NCI-H460 (cell line): ENCODE measurements around the gene UTRN. TPM values are rescaled to one million over a fixed set of nuclear protein-coding genes. Genes with fewer than 3 reads are reported as not detected.

Experiments used
- DNase-seq: peaks from one replicate; pipeline ENCODE4 v3.0.0-alpha.2; 2016; ENCODE audit warnings: low read depth; ENCODE audit errors: extremely low read depth
- total RNA-seq: library from RNA; depleted of rRNA; stranded (reverse); fragments of >200 nt; shearing (Covaris generic); gene quantifications from 2 replicates; pipeline ENCODE4 v1.2.3, GENCODE V29; 2014

Gene UTRN
- total RNA-seq, 1 experiment from 2014 or later = 29.5 TPM

DNA sequence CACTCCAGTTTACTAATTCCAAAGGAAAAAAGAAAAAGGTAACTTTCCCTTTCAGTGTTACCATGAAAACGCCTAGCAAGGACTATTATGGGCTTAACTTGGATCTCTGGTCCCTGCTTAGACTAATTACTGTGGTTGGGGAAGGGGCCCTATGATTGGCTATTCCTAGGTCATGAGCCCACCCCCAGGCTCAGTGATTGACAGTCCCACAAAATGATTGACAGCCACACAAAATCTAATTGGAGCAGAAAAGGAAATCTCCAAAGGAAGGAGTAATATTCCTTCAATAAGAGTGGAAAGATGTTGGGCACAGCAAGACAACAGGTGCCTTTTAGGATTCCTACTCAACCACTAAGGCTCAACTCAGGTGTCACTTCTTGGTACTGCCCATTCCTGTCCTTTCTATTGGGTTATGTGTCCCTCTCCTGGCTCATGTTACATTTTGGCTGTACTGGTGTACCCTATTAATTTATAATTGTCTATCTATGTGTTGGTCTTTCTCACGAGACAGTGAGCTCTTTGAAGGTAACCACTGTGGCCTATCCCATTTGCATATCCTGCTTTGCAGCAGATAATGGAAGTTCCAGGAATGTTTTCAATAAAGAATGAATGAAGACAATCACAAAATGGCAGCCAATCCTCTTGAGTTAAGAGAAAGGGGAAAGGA, 5.5 kb upstream of the UTRN start:
- DNase-seq = no peak

- no peak for DNase-seq
These were observed 1.3 kb upstream of the UTRN start for GRCh38 chr6:144283646-144284477.

DNA sequence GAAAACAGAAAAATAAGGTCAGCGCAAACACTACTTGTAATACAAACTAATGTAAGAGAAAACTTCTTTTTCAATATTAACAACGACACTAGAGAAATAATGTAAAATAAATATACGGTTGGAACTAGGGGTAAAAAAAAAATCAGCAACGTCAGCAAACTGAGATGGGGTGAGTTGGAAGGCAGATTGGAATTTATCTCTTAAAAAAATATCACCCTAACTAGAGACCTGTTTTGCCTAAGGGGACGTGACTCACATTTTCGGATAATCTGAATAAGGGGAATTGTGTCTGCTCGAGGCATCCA, 705 bp upstream of the UTRN start:
- no peak for DNase-seq

GRCh38 chr6:144285548-144285797, 338 bp downstream of the UTRN start:
- DNase-seq = no peak

- DNase-seq = no peak
These were observed 815 bp downstream of the UTRN start for GRCh38 chr6:144285798-144286502.

GRCh38 chr6:144286503-144287393, 1.6 kb downstream of the UTRN start:
- peak; percentile 48 for DNase-seq

DNA sequence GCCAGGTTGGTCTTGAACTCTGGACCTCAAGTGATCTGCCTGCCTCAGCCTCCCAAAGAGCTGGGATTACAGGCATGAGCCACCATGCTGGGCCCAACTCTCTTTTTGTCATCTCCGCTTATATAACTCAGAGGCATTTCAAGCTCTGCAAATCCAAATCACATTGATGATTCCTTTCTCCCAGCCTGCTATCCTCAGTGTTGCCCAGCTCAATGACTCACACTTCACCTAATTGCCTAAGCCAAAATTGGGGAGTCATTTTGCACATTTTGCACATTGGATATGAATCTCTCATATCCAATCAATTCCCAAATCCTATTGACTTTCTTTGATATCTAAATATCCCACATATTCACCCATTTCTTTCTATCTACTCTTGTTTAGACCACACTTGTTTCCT, 3.9 kb downstream of the UTRN start:
- DNase-seq = no peak

DNA sequence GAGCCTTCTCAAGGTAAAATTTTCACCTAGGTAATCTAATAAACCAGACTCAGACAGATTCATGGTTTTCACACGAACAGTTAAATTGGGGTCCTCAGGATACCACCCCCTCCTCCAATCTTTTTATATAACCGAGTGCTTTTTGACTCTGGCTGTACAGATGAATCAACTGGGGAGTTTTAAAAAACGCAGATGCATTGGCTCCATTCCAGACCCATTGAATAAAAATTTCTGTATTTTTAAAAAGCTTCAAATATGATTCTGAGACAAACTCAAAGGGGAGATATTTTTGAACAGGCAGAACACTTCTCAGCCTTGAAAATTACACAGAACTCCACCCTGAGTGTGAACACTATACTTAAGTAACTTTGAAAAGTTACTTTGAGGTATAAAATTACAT, 7.2 kb downstream of the UTRN start:
- no peak for DNase-seq

DNA sequence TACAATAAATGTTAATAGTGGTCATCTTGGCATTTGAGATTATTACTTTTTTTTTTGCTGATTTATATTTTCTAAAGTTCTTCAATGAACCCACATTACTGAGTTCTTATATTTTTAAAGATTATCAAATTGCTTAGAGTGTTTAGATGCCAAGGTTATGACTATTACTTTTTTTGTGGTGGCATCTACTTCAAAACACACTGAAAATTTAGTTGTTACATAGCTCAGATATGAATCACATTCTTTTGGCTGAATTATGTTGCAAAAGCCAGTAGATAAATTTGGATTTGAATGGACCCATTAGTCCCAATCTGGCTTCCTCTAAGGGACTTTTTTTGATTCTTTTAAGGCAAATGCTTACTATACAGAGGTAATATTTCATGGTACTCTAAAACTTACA, 8.9 kb downstream of the UTRN start:
- no peak for DNase-seq

DNA sequence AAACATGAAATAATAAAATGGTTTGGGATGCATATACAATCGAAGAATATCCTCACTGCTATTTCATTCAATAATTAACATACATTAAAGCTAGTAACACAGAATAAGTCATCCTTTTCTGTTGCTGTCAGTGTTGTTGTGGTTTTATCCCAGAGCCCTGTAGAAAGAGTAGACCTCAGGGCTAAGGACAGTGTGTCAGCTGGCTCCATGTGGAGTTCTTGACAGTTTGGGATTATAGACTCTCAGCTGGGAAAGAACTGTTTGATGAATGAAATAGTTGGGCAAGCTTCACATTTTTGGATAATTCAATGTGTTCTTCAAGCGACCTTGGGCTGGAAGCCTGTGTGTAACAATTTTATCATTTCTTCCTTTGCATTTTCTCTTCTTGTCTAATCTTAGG, 10.1 kb downstream of the UTRN start:
- no peak for DNase-seq

GRCh38 chr6:144295981-144296767, 11.0 kb downstream of the UTRN start:
- no peak for DNase-seq

- DNase-seq = no peak
These were observed 11.8 kb downstream of the UTRN start for GRCh38 chr6:144296973-144297372.

DNA sequence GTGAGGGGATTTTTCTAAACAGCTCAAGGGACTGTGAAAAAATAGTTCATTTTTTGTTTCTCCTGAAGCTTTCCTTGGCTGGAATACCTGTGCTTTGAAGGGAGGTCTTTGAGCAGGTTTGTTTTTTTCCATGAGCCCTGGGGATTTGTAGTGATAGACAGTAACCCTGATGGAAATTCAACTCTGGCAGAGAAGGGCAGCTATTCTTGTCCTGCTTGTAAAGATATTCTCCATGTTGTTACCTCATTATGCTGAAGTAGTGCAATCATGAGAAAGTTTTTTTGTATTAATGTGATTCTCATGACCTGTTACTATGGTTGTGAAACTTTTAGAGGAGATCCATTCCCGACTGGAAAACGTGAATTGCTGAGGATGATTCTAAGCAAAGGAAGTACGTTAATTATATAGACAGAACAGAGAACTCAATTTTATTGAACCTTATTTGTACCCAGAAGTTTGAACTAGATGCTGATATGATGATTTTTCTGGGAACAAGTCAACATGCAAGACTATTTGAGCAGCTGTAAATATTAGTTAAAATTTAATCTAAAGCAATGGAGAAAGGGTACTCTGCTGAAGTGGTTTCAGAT, 12.5 kb downstream of the UTRN start:
- no peak for DNase-seq

- no peak for DNase-seq
These were observed 13.1 kb downstream of the UTRN start for GRCh38 chr6:144298194-144298593.

GRCh38 chr6:144298916-144299315, 13.8 kb downstream of the UTRN start:
- DNase-seq = no peak

- no peak for DNase-seq
These were observed 17.7 kb downstream of the UTRN start for GRCh38 chr6:144302701-144303372.

GRCh38 chr6:144304223-144304848, 19.2 kb downstream of the UTRN start:
- DNase-seq = no peak

GRCh38 chr6:144305567-144305966, 20.4 kb downstream of the UTRN start:
- no peak for DNase-seq

GRCh38 chr6:144305985-144306384, 20.9 kb downstream of the UTRN start:
- no peak for DNase-seq
